ENCODE data around the gene PNCK.
"Not testable (repeated sequence)": the region's sequence is repeated elsewhere in the genome, so short reads cannot be mapped to it uniquely, and the experiment has no call there.

Gene PNCK

DNA sequence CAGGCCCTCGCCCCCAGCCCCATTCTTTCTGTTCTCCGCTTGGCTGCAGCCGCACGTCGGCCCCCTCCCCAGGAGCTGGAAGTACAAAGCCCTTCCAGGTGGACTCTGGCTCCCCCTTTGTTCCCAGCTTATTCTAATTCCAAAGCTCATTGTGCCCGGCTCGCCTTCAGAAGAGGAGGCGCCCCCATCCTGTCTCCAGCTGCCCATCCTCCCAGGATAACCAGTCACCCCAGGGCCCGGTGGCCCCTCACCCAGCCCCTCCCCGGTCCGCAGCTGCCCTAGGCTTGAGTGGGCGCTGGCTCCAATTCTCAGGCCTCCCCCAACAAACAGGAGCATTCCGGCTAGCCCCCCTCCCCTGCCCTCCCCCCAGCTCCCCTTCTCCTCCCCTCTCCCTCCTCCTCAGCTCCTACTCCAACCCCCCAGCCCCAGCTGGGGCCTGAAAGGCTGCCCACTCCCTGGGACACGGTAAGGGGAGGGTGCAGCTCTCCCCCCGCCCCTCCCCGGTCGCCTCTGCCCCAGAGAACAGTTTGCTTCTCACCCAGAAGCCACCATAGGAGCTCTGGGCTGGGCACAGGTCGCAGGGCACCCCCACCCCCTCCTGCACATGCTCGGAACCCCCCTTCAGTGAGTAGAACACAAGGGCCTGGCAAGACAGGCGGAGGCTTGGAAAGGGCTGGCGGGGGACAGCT, 11.0 kb upstream of the PNCK start:
- in situ Hi-C loops (cut with MboI; ENCODE audit: low pct_unique_long_range_greater_than_20kb, low sequenced_read_pairs, unreplicated experiment): no loop called here
- TF ChIP-seq, protein P1, sequence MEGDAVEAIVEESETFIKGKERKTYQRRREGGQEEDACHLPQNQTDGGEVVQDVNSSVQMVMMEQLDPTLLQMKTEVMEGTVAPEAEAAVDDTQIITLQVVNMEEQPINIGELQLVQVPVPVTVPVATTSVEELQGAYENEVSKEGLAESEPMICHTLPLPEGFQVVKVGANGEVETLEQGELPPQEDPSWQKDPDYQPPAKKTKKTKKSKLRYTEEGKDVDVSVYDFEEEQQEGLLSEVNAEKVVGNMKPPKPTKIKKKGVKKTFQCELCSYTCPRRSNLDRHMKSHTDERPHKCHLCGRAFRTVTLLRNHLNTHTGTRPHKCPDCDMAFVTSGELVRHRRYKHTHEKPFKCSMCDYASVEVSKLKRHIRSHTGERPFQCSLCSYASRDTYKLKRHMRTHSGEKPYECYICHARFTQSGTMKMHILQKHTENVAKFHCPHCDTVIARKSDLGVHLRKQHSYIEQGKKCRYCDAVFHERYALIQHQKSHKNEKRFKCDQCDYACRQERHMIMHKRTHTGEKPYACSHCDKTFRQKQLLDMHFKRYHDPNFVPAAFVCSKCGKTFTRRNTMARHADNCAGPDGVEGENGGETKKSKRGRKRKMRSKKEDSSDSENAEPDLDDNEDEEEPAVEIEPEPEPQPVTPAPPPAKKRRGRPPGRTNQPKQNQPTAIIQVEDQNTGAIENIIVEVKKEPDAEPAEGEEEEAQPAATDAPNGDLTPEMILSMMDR (IDR thresholded peaks at IDR 0.05; ENCODE audit: extremely low read depth, insufficient read depth, missing control alignments): no peak
- no peak for DNase-seq (ENCODE audit: low spot score)

DNA sequence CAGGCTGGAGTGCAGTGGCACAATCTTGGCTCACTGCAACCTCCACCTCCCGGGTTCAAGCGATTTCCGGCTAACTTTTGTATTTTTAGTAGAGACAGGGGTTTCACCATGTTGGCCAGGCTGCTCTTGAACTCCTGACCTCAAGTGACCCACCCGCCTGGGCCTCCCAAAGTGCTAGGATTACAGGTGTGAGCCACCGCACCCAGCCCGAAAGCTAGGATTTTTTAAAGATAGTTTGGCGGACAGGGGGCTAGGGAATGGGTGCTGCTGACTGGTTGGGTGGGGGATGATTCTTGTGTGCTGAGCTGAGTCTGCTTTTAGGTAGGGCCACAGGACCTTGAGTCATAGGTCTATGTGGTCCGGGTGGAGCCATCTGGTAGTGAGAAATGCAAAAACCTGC, 9.9 kb upstream of the PNCK start:
- DNase-seq (ENCODE audit: low spot score); in situ Hi-C loops (cut with MboI; ENCODE audit: low pct_unique_long_range_greater_than_20kb, low sequenced_read_pairs, unreplicated experiment): not testable (repeated sequence)

DNA sequence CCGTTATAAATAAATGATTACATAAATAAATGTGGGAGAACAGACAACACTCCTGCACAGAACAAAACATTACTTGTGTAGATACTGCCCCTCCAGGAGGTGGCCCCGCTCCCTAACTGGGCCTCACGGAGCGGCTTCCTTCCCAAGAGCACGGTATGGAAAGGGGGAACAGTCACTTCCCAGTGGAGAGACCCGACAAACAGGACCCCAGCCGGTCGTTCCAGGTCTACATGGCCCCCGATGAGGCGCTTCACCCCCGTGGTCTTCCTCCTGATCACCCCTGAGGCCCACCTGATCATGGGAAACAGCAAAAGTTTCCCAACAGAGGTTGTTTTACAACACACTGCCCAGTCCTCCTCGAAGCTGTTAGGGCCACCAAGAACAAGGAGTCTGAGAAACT, 7.6 kb upstream of the PNCK start:
- TF ChIP-seq, protein P1 (IDR thresholded peaks at IDR 0.05; ENCODE audit: extremely low read depth, insufficient read depth, missing control alignments): no peak
- no peak for DNase-seq (ENCODE audit: low spot score)
- in situ Hi-C loops (cut with MboI; ENCODE audit: low pct_unique_long_range_greater_than_20kb, low sequenced_read_pairs, unreplicated experiment): no loop called here

DNA sequence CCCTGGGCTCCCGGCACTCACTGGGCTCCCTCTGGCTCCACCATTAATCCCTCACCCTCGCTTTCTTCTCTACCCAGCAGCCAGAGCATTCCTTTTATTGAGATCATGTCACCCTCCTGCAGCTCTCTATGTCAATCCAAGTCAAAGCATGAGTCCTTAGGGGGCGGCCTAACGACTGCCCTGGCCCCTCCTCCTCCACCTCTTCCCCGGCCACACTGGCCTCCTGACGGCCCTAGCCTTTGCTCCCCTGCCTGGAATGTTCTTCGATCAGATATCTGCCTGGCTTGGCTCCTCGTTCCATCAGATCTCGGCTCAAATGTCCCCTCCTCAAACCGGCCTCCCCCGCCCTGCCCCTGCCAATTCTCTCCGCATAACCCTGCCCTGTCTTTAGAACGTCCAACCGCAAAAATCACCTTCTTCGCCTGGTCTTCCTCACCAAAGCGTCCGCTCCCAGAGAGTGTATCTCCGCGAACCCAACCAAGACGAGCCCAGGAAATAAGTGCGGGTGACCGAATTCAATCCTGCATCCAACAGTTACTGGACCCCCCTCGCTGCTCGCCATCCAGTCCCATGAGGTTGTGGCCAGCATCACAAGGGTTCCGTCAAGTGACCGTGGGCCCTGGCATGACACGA, 722 bp upstream of the PNCK start:
- DNase-seq (ENCODE audit: low spot score): peak; percentile 8
- TF ChIP-seq, protein P1 (IDR thresholded peaks at IDR 0.05; ENCODE audit: extremely low read depth, insufficient read depth, missing control alignments): no peak
- in situ Hi-C loops (cut with MboI; ENCODE audit: low pct_unique_long_range_greater_than_20kb, low sequenced_read_pairs, unreplicated experiment): loop anchor here (10.0 to 25.0 kb wide), 2 partner anchors 120 to 712 kb away; no protein-coding TSS in a partner anchor

DNA sequence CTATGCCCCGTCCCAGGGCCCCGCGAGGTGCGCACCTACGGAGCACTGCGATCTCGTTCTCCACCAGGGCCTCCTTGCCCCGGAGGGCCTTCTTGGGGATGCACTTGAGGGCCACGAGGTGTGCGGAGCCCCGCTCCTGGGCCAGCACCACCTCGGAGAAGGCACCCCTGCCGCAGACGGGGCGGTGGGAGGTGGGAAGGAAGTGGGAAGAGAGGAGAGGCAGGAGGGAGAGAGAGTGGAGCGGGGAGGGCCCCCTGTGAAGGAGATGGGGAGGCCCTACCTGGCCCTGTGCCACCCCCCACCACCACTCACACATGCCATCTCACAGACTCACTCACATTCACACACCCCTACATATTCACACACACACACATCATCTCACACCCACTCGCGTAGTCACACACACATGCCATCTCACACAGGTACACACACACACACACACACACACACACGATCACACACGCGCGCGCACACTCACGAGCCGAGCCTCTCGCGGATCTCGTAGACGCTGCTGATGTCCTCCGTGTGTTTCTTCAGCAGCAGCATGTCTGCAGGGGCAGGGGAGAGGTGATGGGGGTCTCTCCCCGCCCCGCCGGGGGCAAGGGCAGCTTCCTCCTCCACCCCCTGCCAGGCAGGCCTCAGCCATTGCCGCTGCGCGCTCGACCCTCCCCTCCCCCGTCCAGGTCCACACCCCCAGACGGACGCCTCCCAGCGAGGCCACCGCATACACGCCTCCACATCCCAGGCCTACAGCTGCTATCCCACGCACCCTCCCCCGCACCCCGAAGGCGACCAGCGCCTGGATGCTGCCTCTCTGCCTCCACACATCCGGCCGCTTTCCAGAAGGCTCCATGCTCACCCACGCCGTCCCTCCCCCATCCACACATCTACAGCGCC, 834 bp downstream of the PNCK start:
- TF ChIP-seq, protein P1 (IDR thresholded peaks at IDR 0.05; ENCODE audit: extremely low read depth, insufficient read depth, missing control alignments): no peak
- DNase-seq (ENCODE audit: low spot score): peak; percentile 23
- in situ Hi-C loops (cut with MboI; ENCODE audit: low pct_unique_long_range_greater_than_20kb, low sequenced_read_pairs, unreplicated experiment): loop anchor here (10.0 to 25.0 kb wide), 2 partner anchors 118 to 710 kb away; no protein-coding TSS in a partner anchor

DNA sequence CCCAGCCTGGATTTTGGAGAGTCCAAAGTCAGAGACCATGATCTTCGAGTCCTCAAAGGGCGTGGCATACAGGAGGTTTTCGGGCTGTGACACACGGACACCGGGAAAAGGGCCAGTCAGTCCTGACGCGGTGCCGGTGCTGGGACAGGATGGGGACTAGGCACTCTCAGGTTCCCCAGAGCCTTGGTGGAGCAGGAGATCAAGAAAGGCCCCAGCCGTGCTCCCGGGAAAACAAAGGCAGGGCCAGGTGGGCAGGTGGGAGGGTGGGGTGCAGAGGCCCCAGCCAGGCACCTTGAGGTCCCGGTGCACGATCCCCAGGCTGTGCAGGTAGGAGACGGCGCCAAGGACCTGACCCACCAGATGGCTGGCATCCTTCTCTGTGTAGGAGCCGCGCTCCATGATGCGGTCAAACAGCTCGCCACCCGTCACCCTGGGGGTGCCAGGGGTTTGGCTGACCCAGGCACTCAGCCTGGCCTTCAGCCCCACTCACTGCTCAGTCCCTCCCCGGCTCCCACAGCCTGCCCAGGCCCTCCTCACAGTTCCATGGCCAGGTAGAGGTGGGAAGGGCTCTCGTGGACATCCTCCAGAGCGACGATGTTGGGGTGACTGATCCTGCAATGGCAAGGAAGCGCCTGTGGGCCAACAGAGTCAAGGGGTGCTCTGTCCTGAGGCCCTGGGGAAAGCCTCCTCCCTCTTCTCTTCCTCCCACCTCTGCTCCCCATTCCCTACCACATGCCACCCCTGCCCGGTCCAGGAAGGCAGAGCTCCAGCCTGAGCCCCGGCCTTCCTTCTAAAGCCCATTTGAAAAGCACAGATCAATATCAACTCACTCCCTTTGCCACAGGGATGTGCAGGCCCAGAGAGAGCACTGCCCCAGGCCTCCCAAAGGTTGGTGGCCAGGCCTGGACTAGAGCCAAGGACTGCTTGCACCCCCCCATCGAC, 1.8 kb downstream of the PNCK start:
- TF ChIP-seq, protein P1 (IDR thresholded peaks at IDR 0.05; ENCODE audit: extremely low read depth, insufficient read depth, missing control alignments): no peak
- DNase-seq (ENCODE audit: low spot score): no peak
- in situ Hi-C loops (cut with MboI; ENCODE audit: low pct_unique_long_range_greater_than_20kb, low sequenced_read_pairs, unreplicated experiment): loop anchor here (10.0 to 25.0 kb wide), 2 partner anchors 117 to 710 kb away; no protein-coding TSS in a partner anchor

All from GM13977 (cell line).